Epithelial cell of proximal tubule (primary cell): ENCODE data around the gene APP. TPM values are rescaled to one million over a fixed set of nuclear protein-coding genes. Genes with fewer than 3 reads are reported as not detected.

Experiments used
- DNase-seq: peaks from one replicate; pipeline ENCODE4 v3.0.0-alpha.2; 2011; ENCODE audit warnings: low read depth
- H3K4me3 ChIP-seq: 2 replicates; pipeline ENCODE4 v1.5.1; 2011; ENCODE audit warnings: low read depth, mild to moderate bottlenecking, low read length
- CTCF ChIP-seq: conservative IDR thresholded peaks from 2 replicates; pipeline ENCODE4 v1.5.1; 2012; ENCODE audit warnings: low read depth, mild to moderate bottlenecking, low read length
- total RNA-seq: library from RNA; depleted of rRNA; stranded (reverse); fragments of >200 nt; gene quantifications from 2 replicates; pipeline ENCODE4 v1.2.3, GENCODE V29; 2015

The APP gene
- total RNA-seq, 1 donor from 2014 or later = 510 TPM

GRCh38 chr21:26064506-26064905 lies 106.1 kb downstream of the APP start:
- no peak for DNase-seq
- H3K4me3 ChIP-seq = no peak overlapping the region
- no peak for TF ChIP-seq CTCF

GRCh38 chr21:26061437-26061836 lies 109.1 kb downstream of the APP start:
- no peak overlapping the region for H3K4me3 ChIP-seq
- TF ChIP-seq CTCF = no peak
- DNase-seq = no peak

GRCh38 chr21:26060335-26061115 lies 110.0 kb downstream of the APP start:
- H3K4me3 ChIP-seq = no peak overlapping the region
- no peak for DNase-seq
- no peak for TF ChIP-seq CTCF

- H3K4me3 ChIP-seq = no peak overlapping the region
- no peak for TF ChIP-seq CTCF
- DNase-seq = no peak
These were observed 112.9 kb downstream of the APP start for GRCh38 chr21:26057477-26058170.

- no peak for TF ChIP-seq CTCF
- no peak for DNase-seq
- H3K4me3 ChIP-seq = no peak overlapping the region
These were observed 114.7 kb downstream of the APP start for GRCh38 chr21:26055841-26056264.

- H3K4me3 ChIP-seq = no peak overlapping the region
- no peak for DNase-seq
- TF ChIP-seq CTCF = no peak
These were observed 115.6 kb downstream of the APP start for GRCh38 chr21:26055010-26055409.
